GM12874 (cell line): Measurements from ENCODE around the gene ATP13A2.

Experiments
- CTCF ChIP-seq: IDR thresholded peaks from 2 replicates; pipeline ENCODE4 v1.5.1; 2011; ENCODE audit warnings: low read depth, mild to moderate bottlenecking, control low read depth, low read length, moderate library complexity; ENCODE audit not compliant: insufficient read depth

The ATP13A2 gene

GRCh38 chr1:16970132-16970910, 41.4 kb downstream of the ATP13A2 start:
- no peak for TF ChIP-seq CTCF

- TF ChIP-seq CTCF, result no peak
These were observed 42.1 kb downstream of the ATP13A2 start for GRCh38 chr1:16969651-16970050.

- TF ChIP-seq CTCF, result no peak
These were observed 42.6 kb downstream of the ATP13A2 start for GRCh38 chr1:16969057-16969611.

- no peak for TF ChIP-seq CTCF
These were observed 43.4 kb downstream of the ATP13A2 start for GRCh38 chr1:16968372-16968771.

GRCh38 chr1:16967962-16968361, 43.8 kb downstream of the ATP13A2 start:
- TF ChIP-seq CTCF, result no peak

- TF ChIP-seq CTCF, result no peak
These were observed 44.6 kb downstream of the ATP13A2 start for GRCh38 chr1:16967095-16967575.

- no peak for TF ChIP-seq CTCF
These were observed 45.4 kb downstream of the ATP13A2 start for GRCh38 chr1:16966282-16966681.
